Spleen (tissue), 7 donors: Measurements from ENCODE around the gene BLCAP.

ENCODE experiments used
- CTCF ChIP-seq, 11 experiments: fragments of 200-600 bp in 7 of 11; fragments of 450-650 bp in 4 of 11; sonication (generic) in 4 of 11; IDR thresholded peaks in 8 of 11; conservative IDR thresholded peaks in 3 of 11; 1 replicate in 7 of 11; 2 replicates in 4 of 11; pipeline versions ENCODE4 v1.4.0 to v1.8.0; 2016 to 2021; ENCODE audit warnings: antibody characterized with exemption in 11 of 11, inconsistent platforms in 4 of 11, mild to moderate bottlenecking in 1 of 11
- POLR2A ChIP-seq, 3 donors: fragments of 450-650 bp; IDR thresholded peaks; one replicate each; pipeline ENCODE4 v1.5.1; 2017; ENCODE audit warnings: antibody characterized with exemption in 3 of 3, mild to moderate bottlenecking in 1 of 3
- POLR2AphosphoS5 ChIP-seq, 3 donors: sonication (generic); formaldehyde crosslinking; IDR thresholded peaks; one replicate each; pipeline ENCODE4 v1.5.1; 2017; ENCODE audit warnings: antibody characterized with exemption in 3 of 3
- donor health status: DM: no; HTN: no; CAD: no; lungs with moderate emphysema.
- donor health status: DM: no; HTN: no; CAD: no.
- donor health status: DM: no; HTN: no; CAD: no.

- TF ChIP-seq CTCF (IDR thresholded peaks at IDR 0.05 in 8 of 11, conservative IDR thresholded peaks at IDR 0.05 in 3 of 11) (no peak), POLR2A (IDR thresholded peaks at IDR 0.05) (no peak), POLR2AphosphoS5 (IDR thresholded peaks at IDR 0.05) (no peak)
These were observed 1.7 kb upstream of the BLCAP start for GRCh38 chr20:37529214-37529967.
